Stimulated activated CD4-positive, alpha-beta T cell treated with anti-CD3 and anti-CD28 coated beads, Interleukin-15, amount 100 ng/mL, for 48 hours (primary cell): ENCODE data around the gene UGT1A8.
"Not testable (repeated sequence)": the region's sequence is repeated elsewhere in the genome, so short reads cannot be mapped to it uniquely, and the experiment has no call there.

Experiments used
- DNase-seq, 2 donors: peaks; one replicate each; pipeline ENCODE4 v3.0.0-alpha.2; 2020; ENCODE audit warnings: low read depth in 2 of 2

The UGT1A8 gene

GRCh38 chr2:233639860-233640259 is 22.4 kb downstream of the UGT1A8 start:
- DNase-seq: no peak

GRCh38 chr2:233643128-233643527 is 25.7 kb downstream of the UGT1A8 start:
- no peak for DNase-seq

GRCh38 chr2:233646033-233646432 is 28.6 kb downstream of the UGT1A8 start:
- not testable (repeated sequence) for DNase-seq

- no peak for DNase-seq
Measured at GRCh38 chr2:233650981-233651380, 33.5 kb downstream of the UGT1A8 start.

- DNase-seq: no peak
Measured at GRCh38 chr2:233651430-233651829, 34.0 kb downstream of the UGT1A8 start.

- no peak for DNase-seq
Measured at GRCh38 chr2:233654501-233654900, 37.1 kb downstream of the UGT1A8 start.

- no peak for DNase-seq
Measured at GRCh38 chr2:233655043-233655442, 37.6 kb downstream of the UGT1A8 start.

GRCh38 chr2:233655943-233656342 is 38.5 kb downstream of the UGT1A8 start:
- not testable (repeated sequence) for DNase-seq

- DNase-seq: no peak
Measured at GRCh38 chr2:233656443-233656842, 39.0 kb downstream of the UGT1A8 start.

GRCh38 chr2:233658610-233659009 is 41.2 kb downstream of the UGT1A8 start:
- DNase-seq: no peak

- DNase-seq: no peak
Measured at GRCh38 chr2:233663911-233664310, 46.5 kb downstream of the UGT1A8 start.

- DNase-seq: no peak
Measured at GRCh38 chr2:233668605-233669260, 51.3 kb downstream of the UGT1A8 start.

GRCh38 chr2:233671290-233672161 is 54.1 kb downstream of the UGT1A8 start, which contains the start of gene UGT1A9:
Gene UGT1A9, plus strand, starts transcription at chr2:233671898. Its CDS starts 37 bp downstream, at chr2:233671935.
- DNase-seq: no peak

- no peak for DNase-seq
Measured at GRCh38 chr2:233672886-233673285, 55.5 kb downstream of the UGT1A8 start.

GRCh38 chr2:233673896-233674295 is 56.5 kb downstream of the UGT1A8 start:
- DNase-seq: no peak

- DNase-seq: no peak
Measured at GRCh38 chr2:233674314-233674713, 56.9 kb downstream of the UGT1A8 start.

GRCh38 chr2:233674995-233675394 is 57.6 kb downstream of the UGT1A8 start:
- no peak for DNase-seq

GRCh38 chr2:233676046-233676445 is 58.6 kb downstream of the UGT1A8 start:
- DNase-seq: no peak

GRCh38 chr2:233679196-233679595 is 61.8 kb downstream of the UGT1A8 start:
- no peak for DNase-seq

- no peak for DNase-seq
Measured at GRCh38 chr2:233680361-233681045, 63.1 kb downstream of the UGT1A8 start.

GRCh38 chr2:233681521-233682099 is 64.2 kb downstream of the UGT1A8 start, which contains the start of gene UGT1A7:
Gene UGT1A7, plus strand, starts transcription at chr2:233681901. Its CDS starts 37 bp downstream, at chr2:233681938.
- DNase-seq: no peak

GRCh38 chr2:233684640-233685039 is 67.2 kb downstream of the UGT1A8 start:
- no peak for DNase-seq
